GM19455 (cell line): ENCODE measurements around the gene GRIK1.

Source experiments
- ATAC-seq: cut with Tn5 transposase; IDR thresholded peaks from one replicate; pipeline ENCODE4 v1.9.1; 2021; ENCODE audit not compliant: unreplicated experiment

GRIK1 gene

GRCh38 chr21:29914326-29914725, 25.5 kb downstream of the GRIK1 start:
- no peak for ATAC-seq

DNA sequence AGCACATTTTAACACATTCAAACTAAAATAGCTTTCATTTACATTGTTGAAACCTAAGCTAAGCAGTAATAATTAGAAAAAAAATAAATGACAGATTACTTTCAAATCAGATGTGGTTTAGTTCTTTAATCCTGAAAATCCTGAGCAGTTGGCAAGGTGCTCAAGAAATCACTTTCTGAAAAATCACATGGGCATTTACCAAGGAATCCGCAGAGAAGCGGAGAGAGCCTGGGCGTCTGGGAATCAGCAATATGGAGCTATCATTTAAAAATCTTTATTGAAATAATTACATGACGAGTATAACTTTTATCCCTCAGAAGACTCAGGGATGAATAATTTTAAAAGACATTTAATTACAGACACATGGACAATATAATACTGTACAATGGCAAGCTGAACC, 30.2 kb downstream of the GRIK1 start:
- ATAC-seq = no peak

DNA sequence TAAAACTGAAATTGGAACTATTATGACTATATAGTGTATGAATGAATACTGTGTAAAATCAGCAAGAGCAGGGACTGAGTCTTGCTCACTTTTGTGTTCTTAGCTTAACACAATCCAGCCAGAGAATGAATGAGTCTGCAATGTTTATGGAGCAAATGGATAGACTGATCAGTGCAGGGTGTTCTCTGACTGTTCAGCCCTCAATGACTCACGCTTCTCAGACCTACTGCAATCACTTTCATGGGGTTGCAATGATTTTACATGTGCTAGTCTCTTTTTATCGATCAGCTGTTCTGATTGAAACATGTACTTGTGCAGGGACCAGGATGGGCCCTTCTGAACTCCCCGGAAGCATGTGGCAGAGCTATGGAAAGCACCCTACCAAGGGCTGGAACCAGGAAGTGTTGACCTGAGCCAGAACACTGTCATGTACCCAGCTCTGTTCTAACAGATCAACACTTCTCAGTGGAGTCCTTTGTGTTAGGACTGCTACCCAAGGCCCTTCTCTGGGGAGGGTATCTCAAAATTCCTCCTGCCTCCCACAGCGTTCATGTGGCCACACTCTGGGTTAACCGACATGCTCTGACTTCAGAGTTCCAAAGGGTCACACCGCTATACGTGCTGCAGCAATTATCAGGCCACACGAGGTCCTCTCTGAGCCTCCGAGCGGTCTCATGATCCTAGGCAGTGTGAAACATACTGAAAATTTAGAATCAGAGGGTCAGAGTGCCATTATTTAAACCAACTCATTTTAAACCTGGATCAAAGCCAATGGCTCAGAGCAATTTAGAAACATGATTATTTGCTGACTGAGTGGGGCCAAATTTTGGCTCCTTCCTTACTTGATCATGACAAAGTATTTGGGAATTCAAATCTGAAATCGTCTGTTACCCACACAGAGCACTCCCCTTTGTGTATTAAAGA, 35.2 kb downstream of the GRIK1 start:
- no peak for ATAC-seq

DNA sequence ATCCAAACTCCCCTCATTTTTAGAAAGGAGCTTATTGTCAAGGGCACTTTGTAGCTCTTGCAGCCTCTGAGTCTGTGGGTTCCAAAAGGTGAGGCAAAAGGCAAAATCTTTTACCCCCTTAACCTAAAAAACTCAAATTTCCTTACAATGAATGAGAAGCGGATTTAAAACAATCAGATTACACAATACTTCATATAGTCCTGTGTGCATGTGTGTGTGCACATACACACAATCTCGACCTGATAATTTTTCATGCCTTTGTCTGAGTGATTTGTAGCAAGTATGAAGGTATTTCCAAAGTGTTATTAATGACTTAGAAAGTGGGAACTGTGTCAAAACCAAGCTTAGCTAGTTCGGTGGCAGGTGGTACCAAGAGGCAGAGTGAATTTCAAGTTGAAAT, 42.9 kb downstream of the GRIK1 start:
- ATAC-seq = no peak

- ATAC-seq = no peak
Observed at GRCh38 chr21:29893687-29894086, 46.1 kb downstream of the GRIK1 start.

- ATAC-seq = no peak
Observed at GRCh38 chr21:29892379-29892778, 47.4 kb downstream of the GRIK1 start.

GRCh38 chr21:29888437-29888836, 51.4 kb downstream of the GRIK1 start:
- no peak for ATAC-seq

DNA sequence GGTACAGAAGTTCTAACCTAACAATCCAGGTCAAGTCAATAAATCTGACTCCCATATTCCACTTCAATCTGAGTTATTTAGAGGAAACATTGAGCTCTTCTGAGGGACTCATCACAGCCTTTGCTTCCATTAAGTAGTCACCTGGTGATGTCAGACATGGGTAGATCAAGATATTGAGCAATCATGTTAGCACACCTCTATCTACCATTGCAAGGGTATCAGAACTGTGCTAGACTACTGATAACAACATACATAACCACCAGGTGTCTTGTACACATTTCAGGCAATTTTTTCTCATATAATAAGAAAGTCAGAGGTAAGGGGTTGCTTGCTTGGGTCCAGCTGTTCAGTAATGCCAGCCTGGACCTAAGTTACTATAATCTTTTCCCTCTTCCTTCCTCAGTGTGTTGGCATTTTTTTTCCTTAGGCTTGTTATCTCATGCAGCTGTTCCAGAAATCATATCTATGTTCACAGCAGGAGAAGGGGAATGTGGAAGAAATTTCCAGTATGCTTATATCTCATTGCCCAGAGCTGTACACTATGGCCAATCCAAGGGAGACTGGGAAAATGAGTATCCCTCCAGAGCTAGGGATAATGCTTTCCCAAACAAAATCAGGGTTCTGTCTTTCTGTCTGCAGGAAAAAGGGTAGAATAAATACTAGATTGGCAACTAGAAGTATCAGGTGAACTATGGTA, 52.3 kb downstream of the GRIK1 start:
- ATAC-seq = no peak

GRCh38 chr21:29885491-29885890, 54.3 kb downstream of the GRIK1 start:
- no peak for ATAC-seq

DNA sequence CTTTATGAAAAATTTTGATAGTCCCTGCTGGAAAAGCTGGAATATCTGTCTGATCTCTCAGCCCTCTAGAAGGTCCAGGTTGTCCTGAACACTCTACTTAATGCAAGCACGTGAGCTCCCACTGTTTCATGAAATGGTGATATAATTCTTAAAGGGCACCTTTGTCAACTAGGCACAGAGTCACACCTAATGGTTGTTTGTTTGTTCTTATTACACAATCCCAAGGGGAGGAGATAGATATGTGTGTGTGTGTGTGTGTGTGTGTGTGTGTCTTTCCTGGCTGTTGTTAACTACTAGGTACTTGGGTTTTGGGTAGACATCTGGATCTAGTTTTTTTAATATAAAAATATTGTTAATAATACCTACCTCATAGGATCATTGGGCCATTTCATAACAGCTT, 63.9 kb downstream of the GRIK1 start:
- ATAC-seq = no peak

GRCh38 chr21:29875036-29875716, 64.6 kb downstream of the GRIK1 start:
- ATAC-seq = no peak

DNA sequence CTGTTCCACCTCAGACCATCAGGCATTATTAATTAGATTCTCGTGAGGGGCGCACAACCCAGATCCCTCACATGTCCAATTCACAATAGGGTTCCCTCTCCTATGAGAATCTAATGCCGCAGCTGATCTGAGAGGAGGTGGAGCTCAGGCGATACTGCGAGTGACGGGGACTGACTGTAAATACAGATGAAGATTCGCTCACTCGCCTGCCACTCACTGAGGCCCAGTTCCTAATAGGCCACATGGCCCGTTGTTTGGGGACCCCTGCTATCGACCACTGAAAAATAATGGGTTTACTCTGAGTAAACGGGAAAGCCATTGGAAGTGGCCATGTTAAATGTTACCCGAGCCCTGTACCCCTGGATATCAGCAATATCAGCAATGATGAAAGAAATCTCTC, 65.9 kb downstream of the GRIK1 start:
- no peak for ATAC-seq

GRCh38 chr21:29870814-29871213, 69.0 kb downstream of the GRIK1 start:
- no peak for ATAC-seq

GRCh38 chr21:29867796-29868195, 72.0 kb downstream of the GRIK1 start:
- ATAC-seq = no peak

DNA sequence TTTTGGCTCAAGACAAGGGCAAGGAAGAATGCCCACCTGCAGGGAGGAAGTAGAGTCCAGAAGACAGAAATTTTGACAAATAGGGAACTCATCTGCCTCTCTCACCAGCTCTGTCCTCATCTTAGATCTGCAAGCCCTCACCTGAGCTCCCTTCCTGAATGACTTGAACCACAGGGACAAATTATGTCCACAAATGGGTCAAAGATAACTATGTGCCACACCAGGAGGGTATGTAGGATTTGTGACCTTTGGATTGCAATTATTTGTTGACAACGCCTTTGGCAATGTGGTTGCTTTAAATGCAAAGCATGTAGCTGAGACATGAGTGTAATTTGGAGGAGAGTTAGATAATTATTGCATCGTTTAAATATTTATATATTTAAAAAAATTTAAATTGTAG, 79.5 kb downstream of the GRIK1 start:
- ATAC-seq = no peak

GRCh38 chr21:29857150-29857549, 82.6 kb downstream of the GRIK1 start:
- ATAC-seq = no peak

- no peak for ATAC-seq
Observed at GRCh38 chr21:29854795-29855194, 85.0 kb downstream of the GRIK1 start.

DNA sequence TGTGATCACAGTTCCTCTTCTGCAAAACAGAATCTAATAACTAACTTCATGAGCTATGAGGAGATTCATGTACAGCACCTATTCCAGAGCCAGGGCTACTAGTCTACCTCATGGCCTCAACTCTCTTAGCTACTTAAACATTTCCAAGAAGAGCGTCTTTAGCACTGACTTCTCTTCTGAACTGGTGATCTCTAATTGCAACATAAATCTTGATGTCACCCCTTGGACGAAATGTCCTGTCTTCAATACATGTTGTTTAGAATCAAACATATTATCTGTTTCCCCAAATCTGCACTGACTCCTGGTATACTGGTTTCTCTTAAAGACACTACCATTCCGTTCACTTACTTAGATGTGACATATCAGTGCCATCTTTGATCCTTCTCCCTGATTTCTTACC, 88.2 kb downstream of the GRIK1 start:
- no peak for ATAC-seq

DNA sequence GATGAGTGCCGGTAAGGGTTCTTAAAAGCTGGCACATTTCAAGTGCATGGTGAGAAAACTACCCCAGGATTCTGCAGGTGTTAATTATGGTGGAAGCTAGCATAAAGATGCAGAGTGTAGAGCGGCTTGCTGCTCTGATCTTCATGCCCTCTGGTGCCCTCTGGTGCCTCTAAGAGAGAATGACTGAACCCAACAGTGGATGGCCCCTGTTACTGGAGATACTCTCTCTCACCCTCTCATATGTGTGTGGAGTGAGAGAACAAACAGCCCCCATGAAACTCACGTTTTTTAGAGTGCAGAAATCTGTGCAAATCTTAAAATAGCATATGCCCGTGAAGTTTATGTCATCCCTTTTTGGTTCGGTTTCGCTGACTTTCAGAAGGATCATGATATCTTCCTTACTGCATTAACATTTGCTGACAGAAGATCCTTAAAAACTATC, 90.0 kb downstream of the GRIK1 start:
- peak; percentile 96 for ATAC-seq

DNA sequence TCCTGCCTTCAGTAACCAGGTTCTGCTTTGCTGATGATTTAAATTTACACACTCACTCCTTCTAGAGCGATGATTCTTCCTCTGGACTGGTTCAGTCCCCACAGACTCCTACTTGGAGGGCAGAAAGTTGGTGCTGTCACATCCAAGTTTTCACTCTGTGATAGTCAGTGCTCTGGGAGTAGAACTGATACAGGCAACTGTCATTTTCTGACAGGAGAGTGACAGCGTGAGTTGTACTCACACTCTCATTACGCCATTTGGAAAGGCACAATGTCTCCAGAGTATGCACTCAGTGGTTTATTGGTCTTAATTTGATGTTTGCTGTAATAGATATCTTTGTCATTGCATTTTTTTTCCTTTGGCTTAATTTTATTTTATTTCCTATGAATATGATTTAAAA, 96.0 kb downstream of the GRIK1 start:
- no peak for ATAC-seq

DNA sequence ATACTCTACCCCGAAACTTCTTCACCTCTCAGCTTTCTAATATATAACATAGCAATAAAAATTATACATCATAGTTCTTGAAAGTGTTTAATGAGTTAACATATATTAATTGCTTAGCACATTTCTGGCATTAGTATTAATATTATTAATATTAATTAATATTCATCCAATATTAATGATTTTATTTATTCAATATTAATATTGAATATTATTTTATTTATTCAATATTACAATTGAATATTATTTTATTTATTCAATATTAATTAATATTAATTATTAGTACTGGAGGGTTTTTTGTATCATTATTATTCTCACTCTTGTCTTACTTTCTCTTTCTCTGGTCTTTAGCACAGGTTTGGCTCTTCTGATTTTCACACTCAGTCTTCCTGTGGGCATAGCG, 105.2 kb downstream of the GRIK1 start:
- no peak for ATAC-seq

- no peak for ATAC-seq
Observed at GRCh38 chr21:29832217-29832616, 107.6 kb downstream of the GRIK1 start.
